ENCODE measurements around the gene GEMIN2.

DNA sequence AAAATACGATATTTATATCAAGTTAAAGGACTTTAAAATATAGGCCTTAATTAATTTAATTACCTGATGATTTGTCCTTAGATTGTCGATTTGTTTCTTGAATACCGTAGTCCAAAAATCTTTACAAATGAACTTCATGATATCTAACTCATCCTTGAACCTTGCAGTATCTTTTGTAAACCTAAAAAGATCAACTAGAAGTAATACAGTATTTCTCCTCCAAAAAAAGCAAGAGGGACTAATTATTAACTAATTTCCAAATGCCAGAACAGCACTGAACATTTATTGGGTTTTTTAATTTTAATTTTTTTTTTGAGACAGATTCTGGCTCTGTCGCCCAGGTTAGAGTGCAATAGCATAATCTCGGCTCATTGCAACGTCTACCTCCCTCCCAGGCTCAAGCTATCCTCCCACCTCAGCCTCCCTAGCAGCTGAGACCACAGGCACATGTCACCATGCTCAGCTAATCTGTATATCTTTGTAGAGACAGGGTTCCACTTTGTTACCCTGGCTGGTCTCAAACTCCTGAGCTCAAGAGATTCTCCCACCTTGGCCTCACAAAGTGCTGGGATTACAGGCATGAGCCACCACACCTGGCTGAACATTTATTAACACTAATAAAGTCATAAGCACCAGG, 44.2 kb downstream of the GEMIN2 start:
- TF ChIP-seq, protein P1, sequence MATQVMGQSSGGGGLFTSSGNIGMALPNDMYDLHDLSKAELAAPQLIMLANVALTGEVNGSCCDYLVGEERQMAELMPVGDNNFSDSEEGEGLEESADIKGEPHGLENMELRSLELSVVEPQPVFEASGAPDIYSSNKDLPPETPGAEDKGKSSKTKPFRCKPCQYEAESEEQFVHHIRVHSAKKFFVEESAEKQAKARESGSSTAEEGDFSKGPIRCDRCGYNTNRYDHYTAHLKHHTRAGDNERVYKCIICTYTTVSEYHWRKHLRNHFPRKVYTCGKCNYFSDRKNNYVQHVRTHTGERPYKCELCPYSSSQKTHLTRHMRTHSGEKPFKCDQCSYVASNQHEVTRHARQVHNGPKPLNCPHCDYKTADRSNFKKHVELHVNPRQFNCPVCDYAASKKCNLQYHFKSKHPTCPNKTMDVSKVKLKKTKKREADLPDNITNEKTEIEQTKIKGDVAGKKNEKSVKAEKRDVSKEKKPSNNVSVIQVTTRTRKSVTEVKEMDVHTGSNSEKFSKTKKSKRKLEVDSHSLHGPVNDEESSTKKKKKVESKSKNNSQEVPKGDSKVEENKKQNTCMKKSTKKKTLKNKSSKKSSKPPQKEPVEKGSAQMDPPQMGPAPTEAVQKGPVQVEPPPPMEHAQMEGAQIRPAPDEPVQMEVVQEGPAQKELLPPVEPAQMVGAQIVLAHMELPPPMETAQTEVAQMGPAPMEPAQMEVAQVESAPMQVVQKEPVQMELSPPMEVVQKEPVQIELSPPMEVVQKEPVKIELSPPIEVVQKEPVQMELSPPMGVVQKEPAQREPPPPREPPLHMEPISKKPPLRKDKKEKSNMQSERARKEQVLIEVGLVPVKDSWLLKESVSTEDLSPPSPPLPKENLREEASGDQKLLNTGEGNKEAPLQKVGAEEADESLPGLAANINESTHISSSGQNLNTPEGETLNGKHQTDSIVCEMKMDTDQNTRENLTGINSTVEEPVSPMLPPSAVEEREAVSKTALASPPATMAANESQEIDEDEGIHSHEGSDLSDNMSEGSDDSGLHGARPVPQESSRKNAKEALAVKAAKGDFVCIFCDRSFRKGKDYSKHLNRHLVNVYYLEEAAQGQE (IDR thresholded peaks at IDR 0.05), result no peak
- TF ChIP-seq, protein P2, sequence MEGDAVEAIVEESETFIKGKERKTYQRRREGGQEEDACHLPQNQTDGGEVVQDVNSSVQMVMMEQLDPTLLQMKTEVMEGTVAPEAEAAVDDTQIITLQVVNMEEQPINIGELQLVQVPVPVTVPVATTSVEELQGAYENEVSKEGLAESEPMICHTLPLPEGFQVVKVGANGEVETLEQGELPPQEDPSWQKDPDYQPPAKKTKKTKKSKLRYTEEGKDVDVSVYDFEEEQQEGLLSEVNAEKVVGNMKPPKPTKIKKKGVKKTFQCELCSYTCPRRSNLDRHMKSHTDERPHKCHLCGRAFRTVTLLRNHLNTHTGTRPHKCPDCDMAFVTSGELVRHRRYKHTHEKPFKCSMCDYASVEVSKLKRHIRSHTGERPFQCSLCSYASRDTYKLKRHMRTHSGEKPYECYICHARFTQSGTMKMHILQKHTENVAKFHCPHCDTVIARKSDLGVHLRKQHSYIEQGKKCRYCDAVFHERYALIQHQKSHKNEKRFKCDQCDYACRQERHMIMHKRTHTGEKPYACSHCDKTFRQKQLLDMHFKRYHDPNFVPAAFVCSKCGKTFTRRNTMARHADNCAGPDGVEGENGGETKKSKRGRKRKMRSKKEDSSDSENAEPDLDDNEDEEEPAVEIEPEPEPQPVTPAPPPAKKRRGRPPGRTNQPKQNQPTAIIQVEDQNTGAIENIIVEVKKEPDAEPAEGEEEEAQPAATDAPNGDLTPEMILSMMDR (IDR thresholded peaks at IDR 0.05), result no peak
- TF ChIP-seq RFX5 (IDR thresholded peaks at IDR 0.05), result no peak
- no peak for TF ChIP-seq CBX8 (IDR thresholded peaks at IDR 0.05)
- TF ChIP-seq POLR2A (IDR thresholded peaks at IDR 0.05; ENCODE audit: low read length), result no peak
- TF ChIP-seq BHLHE40 (IDR thresholded peaks at IDR 0.05; ENCODE audit: low read depth, low read length), result no peak
